Upper lobe of left lung (tissue), 4 donors: ENCODE results near the gene SULF2.

Experiments used
- CTCF ChIP-seq, 6 experiments: fragments of 450-650 bp in 4 of 6; fragments of 200-600 bp in 2 of 6; sonication (generic) in 2 of 6; IDR thresholded peaks; one replicate each; pipeline ENCODE4 v1.5.1; 2016 to 2019; ENCODE audit warnings: antibody characterized with exemption in 6 of 6
- EP300 ChIP-seq, 4 donors: sonication (generic); formaldehyde crosslinking; IDR thresholded peaks; one replicate each; pipeline ENCODE4 v1.5.1; 2017; ENCODE audit warnings: antibody characterized with exemption in 4 of 4, control low read depth in 2 of 4
- POLR2A ChIP-seq, 4 donors: fragments of 450-650 bp; IDR thresholded peaks; one replicate each; pipeline ENCODE4 v1.5.1; 2016 to 2017; ENCODE audit warnings: antibody characterized with exemption in 4 of 4, mild to moderate bottlenecking in 2 of 4
- POLR2AphosphoS5 ChIP-seq, 2 donors: sonication (generic); formaldehyde crosslinking; IDR thresholded peaks; one replicate each; pipeline ENCODE4 v1.5.1; 2017; ENCODE audit warnings: antibody characterized with exemption in 2 of 2

GRCh38 chr20:47699818-47700217 lies 85.5 kb downstream of the SULF2 start:
- no peak for TF ChIP-seq CTCF (IDR thresholded peaks at IDR 0.05)
- no peak for TF ChIP-seq EP300 (IDR thresholded peaks at IDR 0.05)
- no peak for TF ChIP-seq POLR2AphosphoS5 (IDR thresholded peaks at IDR 0.05)
- no peak for TF ChIP-seq POLR2A (IDR thresholded peaks at IDR 0.05)
